Vagina (tissue), 2 donors: ENCODE data around the gene BMPR1B. TPM values are rescaled to one million over a fixed set of nuclear protein-coding genes. Genes with fewer than 3 reads are reported as not detected.

Experiments used
- DNase-seq, 2 donors: peaks; one replicate each; pipeline ENCODE4 v3.0.0-alpha.2; 2017; ENCODE audit errors: extremely low spot score in 2 of 2
- H3K27ac ChIP-seq: fragments of 200-600 bp; sonication (generic); one replicate; pipeline ENCODE4 v1.5.1; 2019
- H3K27me3 ChIP-seq: fragments of 200-600 bp; sonication (generic); one replicate; pipeline ENCODE4 v1.5.1; 2019
- H3K36me3 ChIP-seq, 2 donors: fragments of 200-600 bp; sonication (generic); one replicate each; pipeline ENCODE4 v1.5.1; 2017 to 2019
- H3K4me1 ChIP-seq: fragments of 200-600 bp; sonication (generic); one replicate; pipeline ENCODE4 v1.5.1; 2019
- H3K4me3 ChIP-seq, 2 donors: fragments of 200-600 bp; sonication (generic); 1 replicate in 1 of 2; 2 replicates in 1 of 2; pipeline ENCODE4 v1.5.1; 2016 to 2019
- H3K9me3 ChIP-seq: fragments of 200-600 bp; sonication (generic); one replicate; pipeline ENCODE4 v1.5.1; 2019
- POLR2A ChIP-seq, 2 donors: fragments of 450-650 bp; IDR thresholded peaks; one replicate each; pipeline ENCODE4 v1.6.1; 2017; ENCODE audit warnings: antibody characterized with exemption in 2 of 2, mild to moderate bottlenecking in 2 of 2, moderate library complexity in 2 of 2
- POLR2AphosphoS5 ChIP-seq, 2 donors: sonication (generic); formaldehyde crosslinking; IDR thresholded peaks; one replicate each; pipeline ENCODE4 v1.9.0; 2017; ENCODE audit warnings: antibody characterized with exemption in 2 of 2, mild to moderate bottlenecking in 2 of 2, low read depth in 1 of 2; ENCODE audit not compliant: insufficient read depth in 1 of 2
- intact Hi-C: fragments of 100-400 bp; cut with DNase I; formaldehyde crosslinking; loops from one replicate; pipeline ENCODE4 v1.15.1; 2023
- total RNA-seq: library from RNA; depleted of rRNA; stranded (reverse); fragments of >200 nt; gene quantifications from one replicate; pipeline ENCODE4 v1.2.3, GENCODE V29; 2016
- TF ChIP-seq, protein P1 (sequence below), 3 experiments: fragments of 450-650 bp in 2 of 3; fragments of 200-600 bp in 1 of 3; sonication (generic) in 1 of 3; IDR thresholded peaks; one replicate each; pipeline ENCODE4 v1.5.1; 2017 to 2019; ENCODE audit warnings: antibody characterized with exemption in 3 of 3, mild to moderate bottlenecking in 2 of 3, moderate library complexity in 2 of 3

The BMPR1B gene
- total RNA-seq, 1 donor from 2014 or later, result 0.49 TPM

- Histone ChIP-seq H3K4me1 (no peaks in the 10 kb centered on the region), H3K36me3 (no peaks in the 10 kb centered on the region), H3K9me3 (no peaks in the 10 kb centered on the region), H3K27ac (no peak overlapping the region), H3K4me3 (no peak overlapping the region), H3K27me3 (no peaks in the 10 kb centered on the region)
- intact Hi-C loops, result no loop called here
- TF ChIP-seq, protein P1, sequence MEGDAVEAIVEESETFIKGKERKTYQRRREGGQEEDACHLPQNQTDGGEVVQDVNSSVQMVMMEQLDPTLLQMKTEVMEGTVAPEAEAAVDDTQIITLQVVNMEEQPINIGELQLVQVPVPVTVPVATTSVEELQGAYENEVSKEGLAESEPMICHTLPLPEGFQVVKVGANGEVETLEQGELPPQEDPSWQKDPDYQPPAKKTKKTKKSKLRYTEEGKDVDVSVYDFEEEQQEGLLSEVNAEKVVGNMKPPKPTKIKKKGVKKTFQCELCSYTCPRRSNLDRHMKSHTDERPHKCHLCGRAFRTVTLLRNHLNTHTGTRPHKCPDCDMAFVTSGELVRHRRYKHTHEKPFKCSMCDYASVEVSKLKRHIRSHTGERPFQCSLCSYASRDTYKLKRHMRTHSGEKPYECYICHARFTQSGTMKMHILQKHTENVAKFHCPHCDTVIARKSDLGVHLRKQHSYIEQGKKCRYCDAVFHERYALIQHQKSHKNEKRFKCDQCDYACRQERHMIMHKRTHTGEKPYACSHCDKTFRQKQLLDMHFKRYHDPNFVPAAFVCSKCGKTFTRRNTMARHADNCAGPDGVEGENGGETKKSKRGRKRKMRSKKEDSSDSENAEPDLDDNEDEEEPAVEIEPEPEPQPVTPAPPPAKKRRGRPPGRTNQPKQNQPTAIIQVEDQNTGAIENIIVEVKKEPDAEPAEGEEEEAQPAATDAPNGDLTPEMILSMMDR (IDR thresholded peaks at IDR 0.05), result no peak
- no peak for TF ChIP-seq POLR2A (IDR thresholded peaks at IDR 0.05)
- no peak for DNase-seq
Measured at GRCh38 chr4:95141361-95141760, 383.6 kb downstream of the BMPR1B start.

DNA sequence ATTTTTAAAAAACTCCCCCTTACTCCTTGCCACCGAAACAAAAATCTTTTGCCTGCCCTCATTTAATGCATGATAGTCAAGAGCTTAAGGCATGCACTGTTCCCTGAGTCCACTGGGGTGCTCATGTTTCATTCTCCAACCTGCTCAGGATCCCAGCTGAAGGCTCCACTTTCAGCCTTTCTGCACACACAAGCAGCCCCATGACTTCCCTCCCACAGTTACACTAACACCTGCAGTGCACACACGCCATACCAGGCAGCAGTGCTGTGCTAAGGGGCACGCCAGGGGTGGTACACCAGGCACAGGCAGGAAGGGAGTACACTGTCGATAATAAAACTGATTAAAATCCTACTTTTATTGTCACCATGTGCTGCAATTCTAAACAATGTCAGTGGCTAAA, 385.2 kb downstream of the BMPR1B start:
- Histone ChIP-seq H3K4me3 (no peak overlapping the region), H3K27me3 (no peaks in the 10 kb centered on the region), H3K4me1 (no peaks in the 10 kb centered on the region), H3K9me3 (no peaks in the 10 kb centered on the region), H3K27ac (no peak overlapping the region), H3K36me3 (no peaks in the 10 kb centered on the region)
- intact Hi-C loops, result no loop called here
- no peak for TF ChIP-seq POLR2A (IDR thresholded peaks at IDR 0.05)
- TF ChIP-seq, protein P1 (IDR thresholded peaks at IDR 0.05), result no peak
- no peak for TF ChIP-seq POLR2AphosphoS5 (IDR thresholded peaks at IDR 0.05; ENCODE audit: insufficient read depth in 1 of 2, low read depth in 1 of 2)
- no peak for DNase-seq

DNA sequence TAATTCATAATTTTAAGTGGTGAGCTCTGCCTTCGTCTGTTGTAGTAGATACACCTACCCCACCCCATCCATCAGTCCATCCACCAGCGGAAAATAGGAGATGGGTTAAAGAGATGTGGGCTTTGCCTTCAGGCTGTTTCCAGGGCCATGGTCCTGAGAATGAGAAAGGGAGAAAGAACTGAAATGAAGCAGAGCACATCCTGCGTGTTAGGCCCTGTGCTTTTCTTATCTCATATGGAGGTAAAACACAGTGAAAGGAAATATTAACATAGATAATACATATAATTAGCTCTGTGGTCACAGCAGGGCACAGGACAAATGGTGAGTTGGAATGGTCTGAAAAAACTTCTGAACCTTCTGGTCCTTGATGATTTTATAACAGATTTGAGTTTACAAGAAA, 393.5 kb downstream of the BMPR1B start:
- Histone ChIP-seq H3K36me3 (no peaks in the 10 kb centered on the region), H3K4me3 (no peak overlapping the region), H3K27me3 (no peaks in the 10 kb centered on the region), H3K9me3 (no peaks in the 10 kb centered on the region), H3K4me1 (no peaks in the 10 kb centered on the region), H3K27ac (no peak overlapping the region)
- DNase-seq, result no peak
- intact Hi-C loops, result no loop called here
- TF ChIP-seq POLR2A (IDR thresholded peaks at IDR 0.05) (no peak), POLR2AphosphoS5 (IDR thresholded peaks at IDR 0.05; ENCODE audit: insufficient read depth in 1 of 2, low read depth in 1 of 2) (no peak)
- TF ChIP-seq, protein P1 (IDR thresholded peaks at IDR 0.05), result no peak

DNA sequence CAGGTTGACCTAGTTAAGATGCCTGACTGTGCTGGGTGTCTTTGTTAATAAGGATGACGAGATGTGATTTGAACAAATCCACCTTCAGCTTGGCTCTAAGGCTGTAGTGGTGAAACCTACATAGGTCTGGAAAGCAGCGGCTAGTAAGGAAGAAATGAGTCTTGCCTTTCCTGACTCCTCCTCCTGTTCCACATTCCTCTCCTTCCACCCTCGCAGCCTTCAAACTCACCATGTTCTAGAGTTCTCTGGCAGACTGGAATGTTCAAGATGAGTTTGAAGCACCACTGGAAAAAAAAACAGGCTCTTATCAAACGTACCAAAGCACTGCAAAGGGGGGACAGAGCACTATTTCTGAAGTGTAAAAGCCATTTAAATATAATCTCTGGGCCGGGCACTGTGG, 395.4 kb downstream of the BMPR1B start:
- intact Hi-C loops, result no loop called here
- Histone ChIP-seq H3K27me3 (no peaks in the 10 kb centered on the region), H3K4me3 (no peak overlapping the region), H3K27ac (no peak overlapping the region), H3K4me1 (no peaks in the 10 kb centered on the region), H3K36me3 (no peaks in the 10 kb centered on the region), H3K9me3 (no peaks in the 10 kb centered on the region)
- DNase-seq, result no peak
- TF ChIP-seq, protein P1 (IDR thresholded peaks at IDR 0.05), result no peak
- TF ChIP-seq POLR2AphosphoS5 (IDR thresholded peaks at IDR 0.05; ENCODE audit: insufficient read depth in 1 of 2, low read depth in 1 of 2) (no peak), POLR2A (IDR thresholded peaks at IDR 0.05) (no peak)

GRCh38 chr4:95155759-95156451, 398.1 kb downstream of the BMPR1B start:
- intact Hi-C loops, result no loop called here
- TF ChIP-seq, protein P1 (IDR thresholded peaks at IDR 0.05), result peak in 1 of 3 experiments; percentile 43
- no peak for TF ChIP-seq POLR2A (IDR thresholded peaks at IDR 0.05)
- no peak for TF ChIP-seq POLR2AphosphoS5 (IDR thresholded peaks at IDR 0.05; ENCODE audit: insufficient read depth in 1 of 2, low read depth in 1 of 2)
- Histone ChIP-seq H3K4me1 (no peaks in the 10 kb centered on the region), H3K27ac (no peak overlapping the region), H3K27me3 (no peaks in the 10 kb centered on the region), H3K9me3 (no peaks in the 10 kb centered on the region), H3K4me3 (no peak overlapping the region), H3K36me3 (no peaks in the 10 kb centered on the region)
- no peak for DNase-seq
